Fibroblast of villous mesenchyme (primary cell): ENCODE data around the gene HDGF. TPM values are rescaled to one million over a fixed set of nuclear protein-coding genes. Genes with fewer than 3 reads are reported as not detected.
A peak's percentile ranks its signal among the peaks of the same experiment; 100 is the strongest.

ENCODE experiments used
- DNase-seq: peaks from one replicate; pipeline ENCODE4 v3.0.0-alpha.2; 2010; ENCODE audit warnings: low read depth
- H3K4me3 ChIP-seq: 2 replicates; pipeline ENCODE4 v1.5.1; 2011; ENCODE audit warnings: low read depth, mild to moderate bottlenecking, low read length
- total RNA-seq: library from RNA; depleted of rRNA; stranded (reverse); fragments of >200 nt; gene quantifications from 2 replicates; pipeline ENCODE4 v1.2.3, GENCODE V29; 2012
- TF ChIP-seq, protein P1 (sequence below): IDR thresholded peaks from 2 replicates; pipeline ENCODE4 v1.5.1; 2012; ENCODE audit warnings: low read depth, mild to moderate bottlenecking, low read length; ENCODE audit not compliant: insufficient read depth

HDGF gene
- total RNA-seq, 1 donor, result 196 TPM

DNA sequence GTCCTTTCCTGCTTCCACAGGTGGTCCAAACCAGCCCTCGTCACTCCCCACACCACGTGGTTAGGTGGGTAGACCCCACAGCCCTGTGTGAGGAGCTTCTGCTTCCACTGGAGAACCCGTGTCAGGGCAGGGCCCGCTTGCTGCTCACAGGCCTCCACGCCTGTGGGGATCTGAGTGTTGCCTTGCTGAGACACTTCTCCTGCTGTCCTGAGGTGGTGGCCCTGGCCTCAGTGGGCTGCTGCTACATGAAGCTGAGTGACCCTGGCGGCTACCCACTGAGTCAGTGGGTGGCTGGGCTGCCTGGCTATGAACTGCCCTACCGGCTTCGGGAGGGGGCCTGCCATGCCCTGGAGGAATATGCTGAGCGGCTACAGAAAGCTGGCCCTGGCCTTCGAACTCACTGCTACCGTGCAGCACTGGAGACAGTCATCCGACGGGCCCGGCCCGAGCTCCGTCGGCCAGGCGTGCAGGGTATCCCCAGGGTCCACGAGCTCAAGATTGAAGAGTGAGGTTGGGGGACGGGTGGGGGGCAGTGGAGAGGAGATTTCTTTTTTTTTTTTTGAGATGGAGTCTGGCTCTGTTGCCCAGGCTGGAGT lies 17.4 kb downstream of the HDGF start:
- H3K4me3 ChIP-seq, result no peak overlapping the region
- TF ChIP-seq, protein P1, sequence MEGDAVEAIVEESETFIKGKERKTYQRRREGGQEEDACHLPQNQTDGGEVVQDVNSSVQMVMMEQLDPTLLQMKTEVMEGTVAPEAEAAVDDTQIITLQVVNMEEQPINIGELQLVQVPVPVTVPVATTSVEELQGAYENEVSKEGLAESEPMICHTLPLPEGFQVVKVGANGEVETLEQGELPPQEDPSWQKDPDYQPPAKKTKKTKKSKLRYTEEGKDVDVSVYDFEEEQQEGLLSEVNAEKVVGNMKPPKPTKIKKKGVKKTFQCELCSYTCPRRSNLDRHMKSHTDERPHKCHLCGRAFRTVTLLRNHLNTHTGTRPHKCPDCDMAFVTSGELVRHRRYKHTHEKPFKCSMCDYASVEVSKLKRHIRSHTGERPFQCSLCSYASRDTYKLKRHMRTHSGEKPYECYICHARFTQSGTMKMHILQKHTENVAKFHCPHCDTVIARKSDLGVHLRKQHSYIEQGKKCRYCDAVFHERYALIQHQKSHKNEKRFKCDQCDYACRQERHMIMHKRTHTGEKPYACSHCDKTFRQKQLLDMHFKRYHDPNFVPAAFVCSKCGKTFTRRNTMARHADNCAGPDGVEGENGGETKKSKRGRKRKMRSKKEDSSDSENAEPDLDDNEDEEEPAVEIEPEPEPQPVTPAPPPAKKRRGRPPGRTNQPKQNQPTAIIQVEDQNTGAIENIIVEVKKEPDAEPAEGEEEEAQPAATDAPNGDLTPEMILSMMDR, result no peak
- no peak for DNase-seq

DNA sequence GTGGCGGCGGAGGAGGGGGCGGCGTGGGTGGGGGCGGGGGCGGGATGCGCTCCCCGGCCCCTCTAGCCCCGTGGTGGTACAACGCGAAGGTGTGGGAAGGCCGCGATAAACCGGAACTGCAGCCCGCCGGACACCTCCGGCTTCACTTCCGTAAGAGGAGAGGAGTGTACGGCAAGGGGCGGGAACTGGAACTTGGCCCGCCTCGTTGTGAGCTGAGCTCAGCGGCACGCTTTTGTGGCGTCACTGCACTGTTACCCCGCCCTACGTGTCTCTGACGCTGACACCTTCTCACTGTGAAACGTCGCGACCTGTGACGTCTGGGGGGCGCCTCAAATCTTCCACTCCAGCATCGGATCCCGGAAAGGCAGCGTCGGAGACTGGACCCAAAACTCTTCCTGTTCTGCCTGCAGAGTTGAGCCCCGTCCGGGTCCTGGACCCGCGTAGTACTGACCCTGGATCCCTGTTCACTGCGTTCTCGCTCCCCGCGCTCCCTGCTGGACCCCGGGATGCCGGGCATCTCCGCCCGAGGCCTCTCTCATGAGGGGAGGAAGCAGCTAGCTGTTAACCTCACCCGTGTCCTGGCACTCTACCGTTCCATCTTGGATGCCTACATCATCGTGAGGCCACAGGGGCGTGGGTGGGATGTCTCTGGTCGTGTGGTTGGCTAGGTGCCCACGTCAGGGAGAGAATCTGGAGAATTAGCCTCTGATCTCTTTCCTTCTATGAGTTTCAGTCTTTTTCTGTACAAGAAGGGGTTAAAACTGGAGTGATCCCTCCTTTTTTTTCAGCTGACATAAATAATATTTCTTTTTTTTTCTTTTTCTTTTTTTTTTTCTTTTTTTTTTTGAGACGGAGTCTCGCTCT lies 22.6 kb downstream of the HDGF start, which contains the start of gene ISG20L2:
TSS of gene ISG20L2 (minus strand) at position 168 of the 864 bp plus-strand sequence. CDS start 1,114 bp downstream, outside the sequence.
- H3K4me3 ChIP-seq, result peak within 1 kb of the TSS; percentile 99
- TF ChIP-seq, protein P1, result peak; percentile 0
- DNase-seq, result peak; percentile 99

DNA sequence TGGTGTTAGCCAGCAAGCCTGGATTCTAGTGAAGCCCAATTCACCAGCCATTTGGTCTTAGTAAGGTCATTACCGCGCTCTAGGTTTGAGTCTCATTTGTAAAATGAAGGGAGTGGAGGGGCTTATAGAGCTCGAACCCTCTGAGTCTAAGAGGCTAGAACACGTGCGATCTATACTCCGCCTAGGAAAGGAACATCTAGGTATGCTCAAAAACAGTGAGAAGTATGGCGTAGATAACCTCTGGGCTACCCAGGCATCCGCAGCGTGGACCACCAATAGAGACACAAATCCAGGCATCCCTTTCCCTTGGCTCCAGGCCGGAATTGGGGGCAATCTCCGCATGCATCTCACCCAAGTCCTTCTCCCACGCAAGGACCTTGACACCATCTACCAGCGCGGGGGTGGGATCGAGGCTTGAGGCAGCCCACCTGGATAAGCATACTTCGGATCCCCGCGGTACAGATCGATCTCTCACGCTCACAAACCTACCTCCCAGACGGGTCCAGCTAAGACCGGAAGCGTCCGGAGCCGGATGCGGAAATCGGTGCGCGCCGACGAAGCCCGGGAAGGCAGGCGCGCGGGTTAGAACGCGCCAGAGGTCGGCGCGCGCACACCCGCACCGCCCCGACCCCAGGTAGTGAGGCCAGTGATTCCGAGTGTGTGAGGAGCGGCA lies 23.4 kb downstream of the HDGF start, which contains the start of gene METTL25B:
TSS of gene METTL25B (plus strand) at position 544 of the 673 bp plus-strand sequence. CDS start 636 bp downstream, outside the sequence.
- TF ChIP-seq, protein P1, result no peak
- DNase-seq, result peak; percentile 80
- peak within 1 kb of the TSS; percentile 99 for H3K4me3 ChIP-seq

DNA sequence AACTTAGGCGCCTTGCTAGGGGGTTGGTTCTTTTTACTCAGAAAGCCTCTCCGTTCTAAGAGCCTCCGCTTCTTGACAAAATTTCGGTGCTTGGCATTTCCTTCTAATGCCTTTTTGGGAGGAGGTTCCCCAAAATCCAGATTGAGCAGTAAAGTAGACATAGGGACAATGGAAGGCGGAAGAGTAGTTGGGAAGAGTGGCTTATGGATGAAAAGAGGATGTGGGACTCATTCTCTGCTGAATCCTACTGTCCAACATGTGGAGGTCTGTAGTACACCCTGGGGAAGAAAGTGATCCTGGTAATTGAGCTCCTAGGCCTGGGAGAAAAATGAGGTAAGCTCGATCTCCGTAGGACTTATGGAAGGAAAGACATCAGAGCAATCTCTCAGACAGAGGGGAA lies 24.0 kb downstream of the HDGF start:
- TF ChIP-seq, protein P1, result no peak
- peak overlapping the region; percentile 99 for H3K4me3 ChIP-seq
- DNase-seq, result no peak

DNA sequence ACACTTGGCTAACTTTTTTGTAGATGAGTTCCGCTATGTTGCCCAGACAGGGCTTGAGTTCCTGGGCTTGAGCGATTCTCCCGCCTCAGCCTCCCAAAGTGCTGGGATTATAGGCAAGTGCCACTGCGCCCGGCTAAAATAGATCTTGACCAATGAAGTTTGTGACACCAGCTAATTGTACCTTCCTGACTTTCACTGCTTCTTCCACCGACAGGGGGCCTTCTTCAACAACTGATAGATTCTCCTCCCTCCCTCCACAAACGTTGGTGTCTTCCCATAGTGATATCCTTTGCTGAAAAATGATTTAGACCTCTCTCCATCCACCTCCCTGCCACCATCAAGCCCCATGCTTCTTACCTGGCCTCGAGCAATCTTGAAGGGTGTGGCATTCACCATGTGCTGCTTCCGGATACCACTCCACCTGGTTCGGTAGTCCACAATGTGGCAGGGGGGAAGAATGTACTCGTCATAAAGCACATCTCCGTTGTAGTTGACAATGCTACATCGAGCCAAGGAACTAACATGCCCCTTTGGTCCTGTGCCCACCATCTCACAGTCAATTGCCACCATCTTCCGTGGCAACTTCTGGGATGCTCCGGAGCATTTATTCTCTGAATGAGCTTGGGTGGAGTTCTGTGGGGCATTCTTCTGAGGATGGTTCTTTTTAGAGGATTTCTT lies 24.8 kb downstream of the HDGF start:
- TF ChIP-seq, protein P1, result peak; percentile 74
- peak; percentile 75 for DNase-seq

DNA sequence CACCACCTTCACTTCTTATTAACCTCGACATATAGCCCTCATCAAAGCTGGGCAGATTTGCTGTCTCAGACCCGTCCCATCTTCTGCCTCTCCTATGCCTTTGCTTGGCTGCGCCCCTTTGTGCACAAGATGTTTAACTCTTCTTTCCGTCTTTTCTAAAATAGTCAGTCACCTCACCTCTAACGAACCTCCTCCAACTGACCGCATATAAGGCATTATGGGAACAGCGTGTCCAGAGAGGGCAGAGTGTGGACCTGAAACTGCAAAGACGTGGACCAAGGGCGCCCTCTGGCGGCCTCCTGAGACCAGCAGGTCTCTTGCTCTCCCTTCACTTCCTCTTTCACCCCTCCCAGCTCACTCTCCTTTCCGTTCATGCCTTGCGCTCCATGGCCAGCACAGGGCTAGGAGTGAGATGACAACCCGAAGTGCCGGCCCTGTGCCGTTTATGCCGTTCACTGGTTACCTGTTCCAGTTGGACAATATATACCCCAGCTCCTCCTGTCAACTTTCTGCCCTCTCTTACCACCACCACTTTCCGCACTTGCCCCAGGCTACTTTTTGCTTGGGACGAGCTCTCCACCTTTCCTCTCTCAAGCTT lies 25.7 kb downstream of the HDGF start:
- TF ChIP-seq, protein P1, result peak; percentile 94
- peak; percentile 91 for DNase-seq
- H3K4me3 ChIP-seq, result peak overlapping the region; percentile 99

More for the DNA sequence above, 24.8 kb downstream of the HDGF start:
- H3K4me3 ChIP-seq, result peak overlapping the region; percentile 99
